H9 (cell line): ENCODE measurements around the gene STXBP6. TPM values are rescaled to one million over a fixed set of nuclear protein-coding genes. Genes with fewer than 3 reads are reported as not detected.

ENCODE experiments used
- DNase-seq: peaks from one replicate; pipeline ENCODE4 v3.0.0-alpha.2; 2017
- H2AFZ ChIP-seq: one replicate; pipeline ENCODE4 v1.6.1; 2013; ENCODE audit warnings: mild to moderate bottlenecking, low read length, control low read depth, moderate library complexity
- H2AK5ac ChIP-seq: 2 replicates; pipeline ENCODE4 v1.6.1; 2013; ENCODE audit warnings: low read length, control low read depth, mixed read lengths; ENCODE audit not compliant: insufficient read length
- H2BK120ac ChIP-seq: one replicate; pipeline ENCODE4 v1.6.1; 2013; ENCODE audit warnings: low read depth, mild to moderate bottlenecking, low read length, control low read depth, inconsistent platforms; ENCODE audit not compliant: poor library complexity, severe bottlenecking
- H2BK12ac ChIP-seq: 2 replicates; pipeline ENCODE4 v1.6.1; 2013; ENCODE audit warnings: low read length, control low read depth, mixed read lengths, low read depth; ENCODE audit not compliant: insufficient read length
- H2BK15ac ChIP-seq: 2 replicates; pipeline ENCODE4 v1.6.1; 2013; ENCODE audit warnings: low read depth, low read length, control low read depth
- H2BK20ac ChIP-seq: one replicate; pipeline ENCODE4 v1.6.1; 2013; ENCODE audit warnings: low read depth, mild to moderate bottlenecking, low read length, control low read depth, inconsistent platforms; ENCODE audit not compliant: poor library complexity, severe bottlenecking
- H2BK5ac ChIP-seq: 2 replicates; pipeline ENCODE4 v1.6.1; 2013; ENCODE audit warnings: low read length, control low read depth, mixed read lengths; ENCODE audit not compliant: insufficient read length
- H3K14ac ChIP-seq: 2 replicates; pipeline ENCODE4 v1.6.1; 2013; ENCODE audit warnings: low read length, control low read depth; ENCODE audit not compliant: insufficient read depth
- H3K18ac ChIP-seq: 2 replicates; pipeline ENCODE4 v1.6.1; 2013; ENCODE audit warnings: low read depth, mild to moderate bottlenecking, mixed read lengths, low read length, control low read depth; ENCODE audit not compliant: insufficient read length
- H3K23ac ChIP-seq: 2 replicates; pipeline ENCODE4 v1.6.1; 2013; ENCODE audit warnings: low read length, control low read depth, mixed read lengths, low read depth; ENCODE audit not compliant: insufficient read length
- H3K23me2 ChIP-seq: 2 replicates; pipeline ENCODE4 v1.6.1; 2013; ENCODE audit warnings: low read depth, mild to moderate bottlenecking, mixed read lengths, low read length, control low read depth; ENCODE audit not compliant: insufficient read length, poor library complexity, severe bottlenecking
- H3K27ac ChIP-seq: 2 replicates; pipeline ENCODE4 v1.5.1; 2013; ENCODE audit warnings: low read length, control low read depth, mixed read lengths, low read depth; ENCODE audit not compliant: insufficient read length
- H3K27me3 ChIP-seq: 2 replicates; pipeline ENCODE4 v1.6.1; 2013; ENCODE audit warnings: low read length, control low read depth, inconsistent platforms; ENCODE audit not compliant: insufficient read depth
- H3K4ac ChIP-seq: 2 replicates; pipeline ENCODE4 v1.6.1; 2013; ENCODE audit warnings: low read depth, mild to moderate bottlenecking, control low read depth, inconsistent platforms, low read length, moderate library complexity
- H3K4me1 ChIP-seq: 2 replicates; pipeline ENCODE4 v1.6.1; 2013; ENCODE audit warnings: low read length, control low read depth, inconsistent platforms; ENCODE audit not compliant: insufficient read depth
- H3K4me2 ChIP-seq: 2 replicates; pipeline ENCODE4 v1.6.1; 2013; ENCODE audit warnings: low read length, control low read depth, mixed read lengths; ENCODE audit not compliant: insufficient read length, insufficient read depth
- H3K56ac ChIP-seq: 2 replicates; pipeline ENCODE4 v1.6.1; 2013; ENCODE audit warnings: low read depth, mild to moderate bottlenecking, mixed read lengths, low read length, control low read depth; ENCODE audit not compliant: insufficient read length
- H3K79me1 ChIP-seq: 2 replicates; pipeline ENCODE4 v1.6.1; 2013; ENCODE audit warnings: low read depth, mild to moderate bottlenecking, moderate library complexity, low read length, control low read depth, inconsistent platforms; ENCODE audit not compliant: insufficient read depth, poor library complexity, severe bottlenecking
- H3K79me2 ChIP-seq: 2 replicates; pipeline ENCODE4 v1.6.1; 2013; ENCODE audit warnings: low read length, control low read depth, inconsistent platforms; ENCODE audit not compliant: insufficient read depth
- H3K9ac ChIP-seq: 2 replicates; pipeline ENCODE4 v1.6.1; 2013; ENCODE audit warnings: low read length, control low read depth, mixed read lengths; ENCODE audit not compliant: insufficient read length; ENCODE audit errors: extremely low read depth
- H3K9me3 ChIP-seq: one replicate; pipeline ENCODE4 v1.6.1; 2013; ENCODE audit warnings: low read depth, low read length, inconsistent platforms; ENCODE audit not compliant: control insufficient read depth
- H3T11ph ChIP-seq: one replicate; pipeline ENCODE4 v1.6.1; 2013; ENCODE audit warnings: mild to moderate bottlenecking, low read length, control low read depth, inconsistent platforms
- H4K20me1 ChIP-seq: one replicate; pipeline ENCODE4 v1.6.1; 2013; ENCODE audit not compliant: control insufficient read depth, insufficient read length, insufficient read depth
- H4K5ac ChIP-seq: 2 replicates; pipeline ENCODE4 v1.6.1; 2013; ENCODE audit warnings: low read depth, mild to moderate bottlenecking, mixed read lengths, low read length, control low read depth; ENCODE audit not compliant: insufficient read length
- H4K8ac ChIP-seq: replicated peaks from 2 replicates; pipeline ENCODE4 v1.6.1; 2013; ENCODE audit warnings: low read length, control low read depth, mixed read lengths, low read depth; ENCODE audit not compliant: insufficient read length
- H4K91ac ChIP-seq: 2 replicates; pipeline ENCODE4 v1.6.1; 2013; ENCODE audit warnings: low read depth, mild to moderate bottlenecking, moderate library complexity, mixed read lengths, low read length, control low read depth; ENCODE audit not compliant: insufficient read length
- H3K27ac Mint-ChIP-seq, 3 experiments: 2 replicates in 2 of 3; 3 replicates in 1 of 3; pipeline ENCODE4 v1.8.0; 2020 to 2021; ENCODE audit warnings: mixed read lengths in 3 of 3, mild to moderate bottlenecking in 1 of 3, moderate library complexity in 1 of 3
- H3K27me3 Mint-ChIP-seq: 2 replicates; pipeline ENCODE4 v1.8.0; 2021; ENCODE audit warnings: low read depth, mild to moderate bottlenecking, moderate library complexity, mixed read lengths
- H3K36me3 Mint-ChIP-seq, 3 experiments: 2 replicates in 2 of 3; 3 replicates in 1 of 3; pipeline ENCODE4 v1.8.0; 2020 to 2021; ENCODE audit warnings: low read depth in 3 of 3, mixed read lengths in 3 of 3; ENCODE audit not compliant: insufficient read depth in 1 of 3
- H3K4me1 Mint-ChIP-seq, 2 experiments: 2 replicates each; pipeline ENCODE4 v1.8.0; 2020; ENCODE audit warnings: mixed read lengths in 2 of 2
- H3K4me3 Mint-ChIP-seq, 2 experiments: 2 replicates in 1 of 2; 3 replicates in 1 of 2; pipeline ENCODE4 v1.8.0; 2020 to 2021; ENCODE audit warnings: mild to moderate bottlenecking in 2 of 2, mixed read lengths in 2 of 2, moderate library complexity in 1 of 2
- H3K9me3 Mint-ChIP-seq, 2 experiments: 2 replicates in 1 of 2; 3 replicates in 1 of 2; pipeline ENCODE4 v1.8.0; 2020; ENCODE audit warnings: mild to moderate bottlenecking in 2 of 2, mixed read lengths in 2 of 2, moderate library complexity in 1 of 2
- WGBS: extraction: QIAGEN DNeasy Blood & Tissue Kit; methylation state at CpG from one replicate; pipeline ENCODE4 v1.1.7; 2013; ENCODE audit warnings: missing lambda C conversion rate, low lambda C conversion rate, mixed read lengths; ENCODE audit not compliant: insufficient read length; ENCODE audit errors: extremely low coverage; 5-methylcytosine and 5-hydroxymethylcytosine counted together
- total RNA-seq: library from RNA; stranded (reverse); gene quantifications from 2 replicates; pipeline ENCODE4 v1.2.1, GENCODE V29; 2021
- TF ChIP-seq, protein P1 (sequence below): fragments of 200-600 bp; sonication (generic); conservative IDR thresholded peaks from 3 replicates; pipeline ENCODE4 v1.8.0; 2021; ENCODE audit warnings: antibody characterized with exemption, mild to moderate bottlenecking

Gene STXBP6
- total RNA-seq, 1 experiment from 2014 or later = 3.6 TPM

DNA sequence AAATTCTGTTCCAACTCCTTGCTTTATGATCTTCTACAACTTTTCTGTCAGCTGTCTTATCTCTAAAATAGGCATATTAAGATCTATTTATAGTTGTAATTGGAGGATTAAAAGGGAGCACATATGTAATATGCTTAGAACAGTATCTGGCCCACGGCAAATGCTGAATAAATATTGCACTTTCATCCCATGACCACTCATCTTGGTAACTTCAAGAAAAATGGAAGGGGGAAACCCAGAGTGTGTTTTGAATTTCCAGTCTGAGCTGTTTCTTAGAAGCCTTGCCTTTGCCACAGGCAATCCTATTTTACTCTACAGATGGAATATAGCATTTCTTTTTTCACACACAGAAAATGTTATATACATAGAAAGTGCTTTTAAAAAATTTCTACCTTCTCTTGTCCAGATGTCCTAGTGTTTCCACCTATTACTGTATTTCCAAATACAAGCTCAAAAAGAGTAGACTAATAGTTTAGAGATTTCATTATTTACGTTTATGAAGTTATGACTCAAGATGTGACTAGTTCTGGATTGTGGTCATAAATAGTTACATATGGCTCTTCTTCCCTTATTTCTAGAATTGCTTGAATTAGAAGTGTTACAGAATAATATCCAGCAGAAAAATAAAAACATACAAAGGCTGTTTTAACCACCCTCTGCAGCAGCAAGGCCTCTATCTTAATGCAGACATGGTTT is 6.2 kb upstream of the STXBP6 start:
- Histone ChIP-seq H2AK5ac (no peak overlapping the region), H3K9me3 (no peaks in the 10 kb centered on the region), H3K18ac (no peak overlapping the region), H3K14ac (no peak overlapping the region), H3K79me1 (no peaks in the 10 kb centered on the region), H3K4me1 (peaks cover 5% of the 10 kb centered on the region; the same call in 1 of the 2 replicates), H3K4me2 (no peak overlapping the region), H2BK120ac (no peak overlapping the region), H2BK12ac (no peak overlapping the region), H2BK5ac (no peak overlapping the region), H4K20me1 (no peaks in the 10 kb centered on the region), H3T11ph (no peak overlapping the region), H3K27me3 (peaks cover 3% of the 10 kb centered on the region), H3K23me2 (no peaks in the 10 kb centered on the region), H2BK15ac (no peak overlapping the region), H2AFZ (no peak overlapping the region), H3K9ac (no peak overlapping the region), H3K79me2 (no peaks in the 10 kb centered on the region), H4K5ac (no peak overlapping the region), H4K8ac (no peak overlapping the region), H4K91ac (no peak overlapping the region), H3K27ac (no peak overlapping the region), H3K4ac (no peak overlapping the region), H3K56ac (no peak overlapping the region), H2BK20ac (no peak overlapping the region), H3K23ac (no peak overlapping the region)
- TF ChIP-seq, protein P1, sequence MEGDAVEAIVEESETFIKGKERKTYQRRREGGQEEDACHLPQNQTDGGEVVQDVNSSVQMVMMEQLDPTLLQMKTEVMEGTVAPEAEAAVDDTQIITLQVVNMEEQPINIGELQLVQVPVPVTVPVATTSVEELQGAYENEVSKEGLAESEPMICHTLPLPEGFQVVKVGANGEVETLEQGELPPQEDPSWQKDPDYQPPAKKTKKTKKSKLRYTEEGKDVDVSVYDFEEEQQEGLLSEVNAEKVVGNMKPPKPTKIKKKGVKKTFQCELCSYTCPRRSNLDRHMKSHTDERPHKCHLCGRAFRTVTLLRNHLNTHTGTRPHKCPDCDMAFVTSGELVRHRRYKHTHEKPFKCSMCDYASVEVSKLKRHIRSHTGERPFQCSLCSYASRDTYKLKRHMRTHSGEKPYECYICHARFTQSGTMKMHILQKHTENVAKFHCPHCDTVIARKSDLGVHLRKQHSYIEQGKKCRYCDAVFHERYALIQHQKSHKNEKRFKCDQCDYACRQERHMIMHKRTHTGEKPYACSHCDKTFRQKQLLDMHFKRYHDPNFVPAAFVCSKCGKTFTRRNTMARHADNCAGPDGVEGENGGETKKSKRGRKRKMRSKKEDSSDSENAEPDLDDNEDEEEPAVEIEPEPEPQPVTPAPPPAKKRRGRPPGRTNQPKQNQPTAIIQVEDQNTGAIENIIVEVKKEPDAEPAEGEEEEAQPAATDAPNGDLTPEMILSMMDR = no peak
- WGBS = no CpG with 5 or more reads among the region's 2 CpGs
- Mint-ChIP-seq H3K36me3 (peaks cover 0 to 2% (median 0%) of the 10 kb centered on the region in 3 experiments; a peak in 1 of 7 replicates), H3K27me3 (peaks cover 15% of the 10 kb centered on the region), H3K9me3 (no peaks in the 10 kb centered on the region), H3K4me1 (peaks cover 26 to 33% of the 10 kb centered on the region in 2 experiments), H3K4me3 (no peak overlapping the region), H3K27ac (no peak overlapping the region)
- DNase-seq = no peak
